Peyer's patch (tissue), 4 donors: ENCODE results near the gene NECAB2.

ENCODE experiments used
- POLR2A ChIP-seq, 2 donors: fragments of 450-650 bp; IDR thresholded peaks; one replicate each; pipeline ENCODE4 v1.5.1; 2017; ENCODE audit warnings: antibody characterized with exemption in 2 of 2, mild to moderate bottlenecking in 2 of 2, moderate library complexity in 2 of 2
- TF ChIP-seq, protein P1 (sequence below), 6 experiments: fragments of 450-650 bp in 4 of 6; fragments of 200-600 bp in 2 of 6; sonication (generic) in 1 of 6; IDR thresholded peaks; one replicate each; pipeline ENCODE4 v1.5.1; 2017 to 2019; ENCODE audit warnings: antibody characterized with exemption in 6 of 6, mild to moderate bottlenecking in 3 of 6, moderate library complexity in 1 of 6

DNA sequence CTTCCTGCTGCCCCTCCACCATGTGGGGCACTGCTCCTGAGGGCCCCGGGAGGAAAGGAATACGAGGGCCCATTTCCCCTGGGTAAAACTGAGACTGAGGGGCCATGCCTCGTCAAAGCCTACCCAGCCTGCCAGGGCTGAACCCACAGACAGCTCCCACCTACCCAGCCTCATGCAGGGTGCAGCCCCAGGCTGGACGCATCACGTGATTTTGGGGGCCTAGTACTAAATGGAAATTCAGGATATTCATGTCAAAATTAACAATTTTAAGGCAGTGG lies 18.4 kb upstream of the NECAB2 start:
- TF ChIP-seq, protein P1, sequence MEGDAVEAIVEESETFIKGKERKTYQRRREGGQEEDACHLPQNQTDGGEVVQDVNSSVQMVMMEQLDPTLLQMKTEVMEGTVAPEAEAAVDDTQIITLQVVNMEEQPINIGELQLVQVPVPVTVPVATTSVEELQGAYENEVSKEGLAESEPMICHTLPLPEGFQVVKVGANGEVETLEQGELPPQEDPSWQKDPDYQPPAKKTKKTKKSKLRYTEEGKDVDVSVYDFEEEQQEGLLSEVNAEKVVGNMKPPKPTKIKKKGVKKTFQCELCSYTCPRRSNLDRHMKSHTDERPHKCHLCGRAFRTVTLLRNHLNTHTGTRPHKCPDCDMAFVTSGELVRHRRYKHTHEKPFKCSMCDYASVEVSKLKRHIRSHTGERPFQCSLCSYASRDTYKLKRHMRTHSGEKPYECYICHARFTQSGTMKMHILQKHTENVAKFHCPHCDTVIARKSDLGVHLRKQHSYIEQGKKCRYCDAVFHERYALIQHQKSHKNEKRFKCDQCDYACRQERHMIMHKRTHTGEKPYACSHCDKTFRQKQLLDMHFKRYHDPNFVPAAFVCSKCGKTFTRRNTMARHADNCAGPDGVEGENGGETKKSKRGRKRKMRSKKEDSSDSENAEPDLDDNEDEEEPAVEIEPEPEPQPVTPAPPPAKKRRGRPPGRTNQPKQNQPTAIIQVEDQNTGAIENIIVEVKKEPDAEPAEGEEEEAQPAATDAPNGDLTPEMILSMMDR (IDR thresholded peaks at IDR 0.05), result no peak
- no peak for TF ChIP-seq POLR2A (IDR thresholded peaks at IDR 0.05)
